Smooth muscle cell (in vitro differentiated cells): Measurements from ENCODE around the gene TEKTIP1. TPM values are rescaled to one million over a fixed set of nuclear protein-coding genes. Genes with fewer than 3 reads are reported as not detected.

Source experiments
- DNase-seq: peaks from one replicate; lab custom pipeline; 2025; ENCODE audit not compliant: unreplicated experiment; lab: John Stamatoyannopoulos, UW
- H2AFZ ChIP-seq: fragments of 200-600 bp; sonication (generic); 2 replicates; pipeline ENCODE4 v1.6.0; 2016; ENCODE audit warnings: antibody characterized with exemption, low read depth, mild to moderate bottlenecking
- H3F3A ChIP-seq: fragments of 200-600 bp; sonication (generic); 2 replicates; pipeline ENCODE4 v1.6.0; 2017; ENCODE audit warnings: antibody characterized with exemption, low read depth
- H3K27ac ChIP-seq: fragments of 200-600 bp; sonication (generic); 2 replicates; pipeline ENCODE4 v1.5.1; 2016; ENCODE audit warnings: low read depth, mild to moderate bottlenecking
- H3K27me3 ChIP-seq: fragments of 200-600 bp; sonication (generic); 2 replicates; pipeline ENCODE4 v1.6.1; 2016; ENCODE audit warnings: low read depth, mild to moderate bottlenecking
- H3K36me3 ChIP-seq: fragments of 200-600 bp; sonication (generic); 2 replicates; pipeline ENCODE4 v1.5.1; 2016; ENCODE audit warnings: low read depth
- H3K4me1 ChIP-seq: fragments of 200-600 bp; sonication (generic); 2 replicates; pipeline ENCODE4 v1.5.1; 2016; ENCODE audit warnings: low read depth
- H3K4me2 ChIP-seq: fragments of 200-600 bp; sonication (generic); 2 replicates; pipeline ENCODE4 v1.6.0; 2016; ENCODE audit warnings: mild to moderate bottlenecking
- H3K4me3 ChIP-seq: fragments of 200-600 bp; sonication (generic); 2 replicates; pipeline ENCODE4 v1.5.1; 2016; ENCODE audit warnings: mild to moderate bottlenecking
- H3K79me2 ChIP-seq: fragments of 200-600 bp; sonication (generic); 2 replicates; pipeline ENCODE4 v1.6.0; 2016; ENCODE audit warnings: low read depth, mild to moderate bottlenecking
- H3K9ac ChIP-seq: fragments of 200-600 bp; sonication (generic); 2 replicates; pipeline ENCODE4 v1.6.0; 2016; ENCODE audit warnings: low read depth
- H3K9me3 ChIP-seq: fragments of 200-600 bp; sonication (generic); replicated peaks from 2 replicates; pipeline ENCODE4 v1.5.1; 2016; ENCODE audit warnings: low read depth
- H4K20me1 ChIP-seq: fragments of 200-600 bp; sonication (generic); 2 replicates; pipeline ENCODE4 v1.6.0; 2016; ENCODE audit warnings: low read depth
- WGBS: methylation state at CpG from one replicate; pipeline ENCODE4 v1.1.7; 2016; ENCODE audit warnings: low lambda C conversion rate; 5-methylcytosine and 5-hydroxymethylcytosine counted together
- polyA plus RNA-seq: library from polyadenylated mRNA; unstranded; fragments of >200 nt; fragmentation: Nextera tagmentation; extraction: Ambion mirVana; gene quantifications from 2 replicates; pipeline ENCODE4 v1.2.1, GENCODE V29; 2016
- total RNA-seq: library from RNA; depleted of rRNA; stranded (reverse); fragments of >200 nt; gene quantifications from 2 replicates; pipeline ENCODE4 v1.2.3, GENCODE V29; 2014
- TF ChIP-seq, protein P1 (sequence below): fragments of 200-600 bp; sonication (generic); IDR thresholded peaks from 2 replicates; pipeline ENCODE4 v1.5.1; 2017; ENCODE audit warnings: borderline replicate concordance, mild to moderate bottlenecking, antibody characterized with exemption; ENCODE audit not compliant: insufficient read depth, poor library complexity, severe bottlenecking

The TEKTIP1 gene
- total and polyA plus RNA-seq, 2 experiments from 2014 or later = 0.62 TPM; not detected in 1

DNA sequence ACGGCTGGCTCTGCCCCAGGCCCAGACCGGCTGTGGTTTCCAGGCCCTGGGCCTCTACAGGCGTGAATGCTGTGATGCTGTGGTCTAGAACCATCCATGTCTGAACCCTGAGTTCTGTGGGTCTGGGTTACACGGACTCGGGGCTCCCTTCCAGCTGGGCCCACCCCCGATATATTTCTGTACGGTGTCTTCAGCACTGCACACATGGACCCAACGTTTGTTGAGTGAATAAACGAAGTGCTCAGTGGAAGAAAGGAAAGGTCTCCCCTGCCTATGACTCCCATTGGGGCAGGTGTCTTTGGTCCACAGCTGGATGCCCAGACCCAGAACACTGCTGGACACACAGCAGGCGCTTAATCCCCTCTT lies 6.7 kb downstream of the TEKTIP1 start:
- Histone ChIP-seq H3K27me3 (no peaks in the 10 kb centered on the region), H3F3A (peaks cover 12% of the 10 kb centered on the region), H3K27ac (no peak overlapping the region), H3K79me2 (no peaks in the 10 kb centered on the region), H3K9me3 (no peaks in the 10 kb centered on the region), H4K20me1 (peaks cover 34% of the 10 kb centered on the region), H3K36me3 (no peaks in the 10 kb centered on the region), H3K4me2 (no peak overlapping the region), H2AFZ (no peak overlapping the region), H3K4me3 (no peak overlapping the region), H3K4me1 (no peaks in the 10 kb centered on the region), H3K9ac (no peak overlapping the region)
- 85% methylated on average over 10 of the region's 10 CpGs for WGBS
- no peak for DNase-seq
- TF ChIP-seq, protein P1, sequence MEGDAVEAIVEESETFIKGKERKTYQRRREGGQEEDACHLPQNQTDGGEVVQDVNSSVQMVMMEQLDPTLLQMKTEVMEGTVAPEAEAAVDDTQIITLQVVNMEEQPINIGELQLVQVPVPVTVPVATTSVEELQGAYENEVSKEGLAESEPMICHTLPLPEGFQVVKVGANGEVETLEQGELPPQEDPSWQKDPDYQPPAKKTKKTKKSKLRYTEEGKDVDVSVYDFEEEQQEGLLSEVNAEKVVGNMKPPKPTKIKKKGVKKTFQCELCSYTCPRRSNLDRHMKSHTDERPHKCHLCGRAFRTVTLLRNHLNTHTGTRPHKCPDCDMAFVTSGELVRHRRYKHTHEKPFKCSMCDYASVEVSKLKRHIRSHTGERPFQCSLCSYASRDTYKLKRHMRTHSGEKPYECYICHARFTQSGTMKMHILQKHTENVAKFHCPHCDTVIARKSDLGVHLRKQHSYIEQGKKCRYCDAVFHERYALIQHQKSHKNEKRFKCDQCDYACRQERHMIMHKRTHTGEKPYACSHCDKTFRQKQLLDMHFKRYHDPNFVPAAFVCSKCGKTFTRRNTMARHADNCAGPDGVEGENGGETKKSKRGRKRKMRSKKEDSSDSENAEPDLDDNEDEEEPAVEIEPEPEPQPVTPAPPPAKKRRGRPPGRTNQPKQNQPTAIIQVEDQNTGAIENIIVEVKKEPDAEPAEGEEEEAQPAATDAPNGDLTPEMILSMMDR = no peak

DNA sequence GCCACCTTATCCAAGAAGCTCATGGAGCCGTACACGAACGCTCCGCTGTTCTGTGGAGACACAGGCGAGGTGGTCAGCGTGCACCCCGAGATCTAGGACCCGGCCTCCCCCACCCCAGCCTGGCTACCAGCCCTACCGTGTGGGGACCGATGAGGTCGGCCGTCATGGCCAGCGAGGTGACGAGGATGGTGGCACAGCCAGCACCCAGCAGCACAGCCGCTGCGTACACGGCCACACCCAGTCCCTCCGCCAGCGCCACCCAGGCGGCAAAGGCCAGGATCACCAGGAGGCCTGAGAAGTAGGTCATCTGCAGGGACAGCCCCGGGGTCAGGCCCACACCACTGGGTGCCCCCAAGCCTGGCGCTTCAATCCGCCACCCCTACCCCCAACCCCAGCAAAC lies 7.1 kb downstream of the TEKTIP1 start:
- Histone ChIP-seq H3F3A (peaks cover 12% of the 10 kb centered on the region), H3K36me3 (no peaks in the 10 kb centered on the region), H3K4me1 (no peaks in the 10 kb centered on the region), H4K20me1 (peaks cover 38% of the 10 kb centered on the region), H3K79me2 (no peaks in the 10 kb centered on the region), H3K9me3 (no peaks in the 10 kb centered on the region), H3K27ac (no peak overlapping the region), H2AFZ (no peak overlapping the region), H3K4me2 (no peak overlapping the region), H3K27me3 (no peaks in the 10 kb centered on the region), H3K4me3 (no peak overlapping the region), H3K9ac (no peak overlapping the region)
- 97% methylated on average over 22 of the region's 23 CpGs for WGBS
- no peak for DNase-seq
- TF ChIP-seq, protein P1 = no peak

DNA sequence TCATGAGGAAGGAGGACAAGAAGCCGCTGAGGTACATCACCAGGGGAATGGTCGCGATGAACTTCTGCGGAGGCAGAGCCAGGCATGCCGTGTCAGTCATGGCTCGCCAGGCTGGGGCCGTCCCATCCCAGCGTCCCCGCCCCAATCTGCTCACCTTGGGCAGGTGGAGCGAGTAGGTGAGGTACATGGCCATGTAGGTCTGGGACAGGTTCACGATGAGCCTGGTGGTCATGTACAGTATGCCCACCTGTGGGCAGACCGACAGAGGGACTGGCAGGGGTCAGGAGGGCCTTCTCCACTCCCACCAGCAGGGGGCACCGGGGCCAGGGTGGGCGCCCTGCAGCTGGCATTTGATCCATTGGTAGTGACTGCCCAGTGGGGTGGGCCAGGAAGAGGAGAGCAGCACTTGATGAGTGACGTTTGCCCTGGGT lies 8.3 kb downstream of the TEKTIP1 start:
- 97% methylated on average over 14 of the region's 15 CpGs for WGBS
- H2AFZ ChIP-seq = no peak overlapping the region
- no peaks in the 10 kb centered on the region for H3K9me3 ChIP-seq
- DNase-seq = no peak
- no peak overlapping the region for H3K27ac ChIP-seq
- H3K9ac ChIP-seq = no peak overlapping the region
- H3K4me3 ChIP-seq = no peak overlapping the region
- peaks cover 45% of the 10 kb centered on the region for H4K20me1 ChIP-seq
- peaks cover 5% of the 10 kb centered on the region for H3F3A ChIP-seq
- no peaks in the 10 kb centered on the region for H3K4me1 ChIP-seq
- H3K4me2 ChIP-seq = no peak overlapping the region
- H3K27me3 ChIP-seq = no peaks in the 10 kb centered on the region
- H3K36me3 ChIP-seq = no peaks in the 10 kb centered on the region
- TF ChIP-seq, protein P1 = peak; percentile 62
- H3K79me2 ChIP-seq = no peaks in the 10 kb centered on the region

DNA sequence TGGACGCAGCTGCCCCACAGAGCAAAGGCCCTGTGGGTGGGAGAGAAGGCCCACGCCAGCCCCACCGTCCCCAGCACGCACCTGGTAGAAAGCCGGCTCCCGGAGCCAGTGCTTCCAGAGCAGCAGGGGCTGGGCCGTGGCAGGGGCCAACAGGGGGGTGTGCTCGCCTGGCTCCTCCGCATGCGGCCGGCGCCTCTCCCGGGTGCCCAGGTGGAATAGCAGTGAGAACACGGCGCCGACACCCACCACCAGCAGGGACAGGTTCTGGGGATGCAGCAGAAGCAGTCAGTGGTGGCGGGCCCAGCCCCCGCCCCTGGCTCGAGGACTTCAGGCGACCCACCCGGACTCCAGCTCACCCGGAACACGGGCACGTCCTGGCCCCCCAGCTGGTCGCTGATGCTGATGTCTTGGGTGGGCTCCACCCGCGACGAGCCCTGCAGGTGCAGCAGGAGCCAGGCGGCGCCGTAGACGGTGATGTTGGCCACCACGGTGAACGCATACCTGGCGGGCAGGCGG lies 8.9 kb downstream of the TEKTIP1 start:
- 96% methylated on average over 27 of the region's 36 CpGs for WGBS
- no peaks in the 10 kb centered on the region for H3K79me2 ChIP-seq
- no peak for DNase-seq
- no peaks in the 10 kb centered on the region for H3K4me1 ChIP-seq
- H3K36me3 ChIP-seq = no peaks in the 10 kb centered on the region
- H3F3A ChIP-seq = no peaks in the 10 kb centered on the region
- no peaks in the 10 kb centered on the region for H3K9me3 ChIP-seq
- H3K4me3 ChIP-seq = no peak overlapping the region
- H2AFZ ChIP-seq = no peak overlapping the region
- no peak overlapping the region for H3K4me2 ChIP-seq
- H3K27ac ChIP-seq = no peak overlapping the region
- H3K9ac ChIP-seq = no peak overlapping the region
- TF ChIP-seq, protein P1 = no peak
- H4K20me1 ChIP-seq = peaks cover 45% of the 10 kb centered on the region
- H3K27me3 ChIP-seq = no peaks in the 10 kb centered on the region
